OCI-LY7 (cell line): ENCODE data around the gene SLC5A10. TPM values are rescaled to one million over a fixed set of nuclear protein-coding genes. Genes with fewer than 3 reads are reported as not detected.

Experiments
- BruUV-seq: library from RNA; stranded (reverse); fragments of 400-500 nt; replicated peaks from 2 replicates; lab custom pipeline; 2021; lab: Mats Ljungman, UMichigan
- CTCF ChIA-PET: fragments of 300-600 bp; sonication (Branson Sonifier 250); formaldehyde crosslinking; loops from one replicate; lab custom pipeline; 2022; ENCODE audit warnings: antibody characterized with exemption; ENCODE audit not compliant: unreplicated experiment; lab: Charles Lee
- POLR2A ChIA-PET: fragments of 300-600 bp; sonication (Branson Sonifier 250); formaldehyde crosslinking; loops from one replicate; lab custom pipeline; 2022; ENCODE audit warnings: antibody characterized with exemption; lab: Charles Lee
- DNase-seq: peaks from one replicate; pipeline ENCODE4 v3.0.0-alpha.2; 2015; ENCODE audit warnings: low spot score
- H2AFZ ChIP-seq: fragments of 200-600 bp; sonication (generic), shearing (Covaris generic); 2 replicates; pipeline ENCODE4 v1.6.1; 2014; ENCODE audit warnings: mild to moderate bottlenecking, antibody characterized with exemption, low read length, moderate library complexity
- H3K27ac ChIP-seq: fragments of 200-600 bp; sonication (generic); 2 replicates; pipeline ENCODE4 v1.5.1; 2014; ENCODE audit warnings: mixed run types, low read depth, mild to moderate bottlenecking, moderate library complexity, low read length, inconsistent platforms; ENCODE audit not compliant: poor library complexity, severe bottlenecking
- H3K36me3 ChIP-seq: fragments of 200-600 bp; sonication (generic); 2 replicates; pipeline ENCODE4 v1.6.1; 2014; ENCODE audit warnings: mild to moderate bottlenecking, antibody characterized with exemption, low read length, moderate library complexity, mixed read lengths; ENCODE audit not compliant: insufficient read depth
- H3K4me1 ChIP-seq: fragments of 200-600 bp; sonication (generic); 2 replicates; pipeline ENCODE4 v1.5.1; 2014; ENCODE audit warnings: mild to moderate bottlenecking, low read length; ENCODE audit not compliant: insufficient read depth, poor library complexity, severe bottlenecking
- H3K4me2 ChIP-seq: fragments of 200-600 bp; sonication (generic); 2 replicates; pipeline ENCODE4 v1.6.1; 2014; ENCODE audit warnings: mild to moderate bottlenecking, low read length
- H3K4me3 ChIP-seq: fragments of 200-600 bp; sonication (generic); 2 replicates; pipeline ENCODE4 v1.5.1; 2014; ENCODE audit warnings: mild to moderate bottlenecking, low read depth, low read length; ENCODE audit not compliant: poor library complexity, severe bottlenecking
- H3K79me2 ChIP-seq: fragments of 200-600 bp; sonication (generic); 2 replicates; pipeline ENCODE4 v1.6.1; 2016; ENCODE audit warnings: low read depth, mild to moderate bottlenecking, low read length, moderate library complexity, mixed read lengths; ENCODE audit not compliant: insufficient read depth
- H3K9me2 ChIP-seq: fragments of 200-600 bp; sonication (generic); 2 replicates; pipeline ENCODE4 v1.6.1; 2016; ENCODE audit warnings: mild to moderate bottlenecking, low read length, mixed read lengths; ENCODE audit not compliant: insufficient read depth
- H3K9me3 ChIP-seq: fragments of 200-600 bp; sonication (generic); 2 replicates; pipeline ENCODE4 v1.6.1; 2014; ENCODE audit warnings: mild to moderate bottlenecking, mixed run types, low read length, mixed read lengths
- H4K20me1 ChIP-seq: fragments of 200-600 bp; sonication (generic); 2 replicates; pipeline ENCODE4 v1.6.1; 2014; ENCODE audit warnings: mild to moderate bottlenecking, antibody characterized with exemption, low read length, moderate library complexity, mixed read lengths; ENCODE audit not compliant: insufficient read depth
- EZH2phosphoT487 ChIP-seq: fragments of 200-600 bp; sonication (generic); IDR thresholded peaks from 2 replicates; pipeline ENCODE4 v1.6.1; 2018; ENCODE audit warnings: low read depth, borderline replicate concordance, mild to moderate bottlenecking, mixed run types, antibody characterized with exemption, low read length, moderate library complexity, mixed read lengths
- intact Hi-C: fragments of 100-400 bp; cut with micrococcal nuclease; formaldehyde crosslinking; loops from one replicate; pipeline ENCODE4 v1.10.0; 2022; ENCODE audit not compliant: unreplicated experiment
- total RNA-seq, 2 experiments: library from RNA; depleted of rRNA in 1 of 2; stranded (reverse); fragments of >200 nt in 1 of 2; shearing (Covaris generic) in 1 of 2; gene quantifications; 2 replicates each; pipeline ENCODE4 v1.2.3, GENCODE V29; 2014 to 2022
- TF ChIP-seq, protein P1 (sequence below): fragments of 200-600 bp; sonication (generic); conservative IDR thresholded peaks from 2 replicates; pipeline ENCODE4 v1.5.1; 2014; ENCODE audit warnings: mild to moderate bottlenecking, antibody characterized with exemption, low read length, moderate library complexity, mixed read lengths

SLC5A10 gene
- total RNA-seq, 2 experiments from 2014 or later: not detected

DNA sequence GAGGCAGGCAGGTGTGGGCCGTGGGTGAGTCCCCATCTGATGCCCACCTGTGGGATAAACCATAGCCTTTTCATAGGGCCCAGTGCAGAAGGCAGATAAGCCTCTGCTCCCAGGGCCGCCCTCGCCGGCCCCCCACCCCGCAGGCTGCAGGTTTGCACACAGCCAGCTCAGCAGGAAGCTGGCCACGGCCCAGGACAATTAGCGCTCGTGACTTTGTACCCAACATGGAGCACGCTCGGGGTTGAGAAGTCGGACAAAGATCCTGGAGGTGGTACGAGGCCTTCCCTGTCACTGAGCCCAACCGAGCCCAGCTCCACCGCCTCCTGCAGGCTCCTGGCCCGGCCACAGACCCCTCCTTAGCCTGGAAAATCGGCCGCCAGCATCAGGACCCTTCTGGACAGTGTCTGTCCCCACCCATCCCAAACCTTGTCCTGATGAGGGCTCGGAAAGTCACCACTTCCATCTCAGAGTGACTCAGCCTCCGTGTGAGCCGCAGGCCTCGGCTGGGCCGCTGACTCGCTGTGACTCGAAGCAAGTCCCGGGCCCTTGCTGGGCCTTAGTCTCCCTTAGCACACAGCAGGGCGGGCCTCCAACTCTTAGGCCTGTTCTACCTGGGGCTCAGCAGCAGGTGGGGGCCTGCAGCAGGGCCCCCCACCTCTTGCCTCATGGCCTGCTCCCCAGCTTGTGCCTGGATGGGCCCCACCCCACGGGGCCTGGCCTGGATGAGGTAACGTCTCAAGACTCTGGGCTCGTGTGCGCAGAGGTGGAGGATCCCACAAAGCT lies 29.9 kb downstream of the SLC5A10 start:
- Histone ChIP-seq H3K4me3 (no peak overlapping the region), H3K27ac (no peak overlapping the region), H4K20me1 (no peaks in the 10 kb centered on the region), H3K9me2 (no peaks in the 10 kb centered on the region), H3K36me3 (no peaks in the 10 kb centered on the region), H3K79me2 (no peaks in the 10 kb centered on the region), H3K9me3 (no peaks in the 10 kb centered on the region), H3K4me2 (no peak overlapping the region), H2AFZ (no peak overlapping the region), H3K4me1 (no peaks in the 10 kb centered on the region)
- intact Hi-C loops: no loop called here
- TF ChIP-seq EZH2phosphoT487: no peak
- TF ChIP-seq, protein P1, sequence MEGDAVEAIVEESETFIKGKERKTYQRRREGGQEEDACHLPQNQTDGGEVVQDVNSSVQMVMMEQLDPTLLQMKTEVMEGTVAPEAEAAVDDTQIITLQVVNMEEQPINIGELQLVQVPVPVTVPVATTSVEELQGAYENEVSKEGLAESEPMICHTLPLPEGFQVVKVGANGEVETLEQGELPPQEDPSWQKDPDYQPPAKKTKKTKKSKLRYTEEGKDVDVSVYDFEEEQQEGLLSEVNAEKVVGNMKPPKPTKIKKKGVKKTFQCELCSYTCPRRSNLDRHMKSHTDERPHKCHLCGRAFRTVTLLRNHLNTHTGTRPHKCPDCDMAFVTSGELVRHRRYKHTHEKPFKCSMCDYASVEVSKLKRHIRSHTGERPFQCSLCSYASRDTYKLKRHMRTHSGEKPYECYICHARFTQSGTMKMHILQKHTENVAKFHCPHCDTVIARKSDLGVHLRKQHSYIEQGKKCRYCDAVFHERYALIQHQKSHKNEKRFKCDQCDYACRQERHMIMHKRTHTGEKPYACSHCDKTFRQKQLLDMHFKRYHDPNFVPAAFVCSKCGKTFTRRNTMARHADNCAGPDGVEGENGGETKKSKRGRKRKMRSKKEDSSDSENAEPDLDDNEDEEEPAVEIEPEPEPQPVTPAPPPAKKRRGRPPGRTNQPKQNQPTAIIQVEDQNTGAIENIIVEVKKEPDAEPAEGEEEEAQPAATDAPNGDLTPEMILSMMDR: no peak
- DNase-seq: no peak
- POLR2A ChIA-PET: no interaction called here
- BruUV-seq: no TSS peak
- CTCF ChIA-PET: no interaction called here

DNA sequence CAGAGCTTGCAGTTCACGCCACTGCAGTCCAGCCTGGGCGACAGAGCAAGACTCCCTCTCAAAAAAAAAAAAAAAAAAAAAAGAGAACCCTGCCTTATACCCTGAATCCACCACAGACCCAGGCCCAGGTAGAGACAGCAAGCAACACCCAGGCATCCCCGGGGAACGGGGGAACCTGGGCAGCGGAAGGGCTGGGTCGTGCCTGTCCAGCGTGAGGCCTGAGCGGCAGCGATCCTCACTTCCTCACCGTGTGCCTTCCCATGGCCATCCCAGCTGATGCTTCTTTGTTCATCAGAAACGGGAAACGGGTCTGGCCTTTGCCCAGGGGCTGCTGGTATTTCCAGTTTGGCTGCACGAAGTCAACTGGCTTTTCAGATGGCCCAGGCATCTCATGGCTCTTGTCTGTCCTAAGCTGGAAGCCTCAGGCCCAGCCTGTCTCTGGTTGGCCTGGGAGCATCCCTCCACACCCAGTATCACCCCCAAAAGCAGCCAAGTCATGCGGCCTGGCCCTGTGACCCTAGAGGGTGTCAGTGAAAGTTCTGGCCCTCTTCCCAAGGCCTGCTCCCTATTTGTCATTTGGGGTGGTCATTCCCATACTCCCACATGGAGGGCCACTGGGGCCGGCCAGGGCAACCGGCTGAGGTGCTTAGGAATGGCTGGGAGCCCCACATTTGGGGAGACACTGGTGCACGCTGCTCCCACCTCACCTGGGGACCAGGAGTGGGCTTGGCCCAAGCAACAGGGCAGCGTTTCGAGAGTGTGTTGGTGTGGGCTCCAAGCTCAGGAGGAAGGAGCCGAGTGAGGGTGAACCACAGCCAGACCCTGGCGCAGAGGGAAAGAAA lies 32.5 kb downstream of the SLC5A10 start:
- DNase-seq: no peak
- Histone ChIP-seq H3K4me2 (no peak overlapping the region), H3K9me2 (no peaks in the 10 kb centered on the region), H4K20me1 (no peaks in the 10 kb centered on the region), H2AFZ (no peak overlapping the region), H3K4me3 (no peak overlapping the region), H3K4me1 (no peaks in the 10 kb centered on the region), H3K9me3 (no peaks in the 10 kb centered on the region), H3K79me2 (no peaks in the 10 kb centered on the region), H3K27ac (no peak overlapping the region), H3K36me3 (no peaks in the 10 kb centered on the region)
- POLR2A ChIA-PET: interaction anchor here (0.6 to 1.4 kb wide), 2 partner anchors 13 to 891 kb away, joined by 3 to 4 read pairs; no protein-coding TSS in a partner anchor
- CTCF ChIA-PET: no interaction called here
- no TSS peak for BruUV-seq
- intact Hi-C loops: no loop called here
- TF ChIP-seq EZH2phosphoT487: no peak
- TF ChIP-seq, protein P1: no peak
